ENCODE results near the gene FAM13B.

- no peak for TF ChIP-seq RAD21 (IDR thresholded peaks at IDR 0.05 in 1 of 2, conservative IDR thresholded peaks at IDR 0.05 in 1 of 2; ENCODE audit: low read depth in 2 of 2, low read length in 2 of 2)
- TF ChIP-seq, protein P1, sequence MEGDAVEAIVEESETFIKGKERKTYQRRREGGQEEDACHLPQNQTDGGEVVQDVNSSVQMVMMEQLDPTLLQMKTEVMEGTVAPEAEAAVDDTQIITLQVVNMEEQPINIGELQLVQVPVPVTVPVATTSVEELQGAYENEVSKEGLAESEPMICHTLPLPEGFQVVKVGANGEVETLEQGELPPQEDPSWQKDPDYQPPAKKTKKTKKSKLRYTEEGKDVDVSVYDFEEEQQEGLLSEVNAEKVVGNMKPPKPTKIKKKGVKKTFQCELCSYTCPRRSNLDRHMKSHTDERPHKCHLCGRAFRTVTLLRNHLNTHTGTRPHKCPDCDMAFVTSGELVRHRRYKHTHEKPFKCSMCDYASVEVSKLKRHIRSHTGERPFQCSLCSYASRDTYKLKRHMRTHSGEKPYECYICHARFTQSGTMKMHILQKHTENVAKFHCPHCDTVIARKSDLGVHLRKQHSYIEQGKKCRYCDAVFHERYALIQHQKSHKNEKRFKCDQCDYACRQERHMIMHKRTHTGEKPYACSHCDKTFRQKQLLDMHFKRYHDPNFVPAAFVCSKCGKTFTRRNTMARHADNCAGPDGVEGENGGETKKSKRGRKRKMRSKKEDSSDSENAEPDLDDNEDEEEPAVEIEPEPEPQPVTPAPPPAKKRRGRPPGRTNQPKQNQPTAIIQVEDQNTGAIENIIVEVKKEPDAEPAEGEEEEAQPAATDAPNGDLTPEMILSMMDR (IDR thresholded peaks at IDR 0.05; ENCODE audit: control extremely low read depth in 1 of 3, insufficient read depth in 1 of 3, low read depth in 1 of 3, low read length in 3 of 3): no peak
- TF ChIP-seq POLR2A (IDR thresholded peaks at IDR 0.05; ENCODE audit: control extremely low read depth in 1 of 2, low read depth in 2 of 2, low read length in 2 of 2): no peak
- no peak for TF ChIP-seq EZH2 (IDR thresholded peaks at IDR 0.05; ENCODE audit: low read depth, low read length, severe bottlenecking)
- TF ChIP-seq CHD2 (IDR thresholded peaks at IDR 0.05; ENCODE audit: low read length): no peak
- no peak for TF ChIP-seq JUND (IDR thresholded peaks at IDR 0.05; ENCODE audit: low read length)
- TF ChIP-seq JUN (IDR thresholded peaks at IDR 0.05; ENCODE audit: low read depth, low read length): no peak
- TF ChIP-seq CBX8 (IDR thresholded peaks at IDR 0.05; ENCODE audit: borderline replicate concordance, low read depth, low read length): no peak
- TF ChIP-seq ATF2 (IDR thresholded peaks at IDR 0.05; ENCODE audit: low read length): no peak
- TF ChIP-seq EP300 (IDR thresholded peaks at IDR 0.05; ENCODE audit: borderline replicate concordance in 1 of 2, low read depth in 2 of 2, low read length in 2 of 2): no peak
- no peak for TF ChIP-seq RFX5 (IDR thresholded peaks at IDR 0.05; ENCODE audit: borderline replicate concordance, low read depth, low read length)
- TF ChIP-seq SRF (IDR thresholded peaks at IDR 0.05; ENCODE audit: low read depth, low read length): no peak
- no peak for TF ChIP-seq POLR2AphosphoS5 (IDR thresholded peaks at IDR 0.05; ENCODE audit: low read depth, low read length)
Observed at GRCh38 chr5:138037271-138037670, 4.4 kb upstream of the FAM13B start.

Data from H1 (cell line).